Suppressor macrophage treated with lipopolysaccharide for 1 hour (primary cell): ENCODE data around the gene AHRR.
"Not testable (repeated sequence)": the region's sequence is repeated elsewhere in the genome, so short reads cannot be mapped to it uniquely, and the experiment has no call there.

Experiments used
- DNase-seq, 3 donors: peaks; one replicate each; pipeline ENCODE4 v3.0.0-alpha.2; 2020 to 2022

The AHRR gene

DNA sequence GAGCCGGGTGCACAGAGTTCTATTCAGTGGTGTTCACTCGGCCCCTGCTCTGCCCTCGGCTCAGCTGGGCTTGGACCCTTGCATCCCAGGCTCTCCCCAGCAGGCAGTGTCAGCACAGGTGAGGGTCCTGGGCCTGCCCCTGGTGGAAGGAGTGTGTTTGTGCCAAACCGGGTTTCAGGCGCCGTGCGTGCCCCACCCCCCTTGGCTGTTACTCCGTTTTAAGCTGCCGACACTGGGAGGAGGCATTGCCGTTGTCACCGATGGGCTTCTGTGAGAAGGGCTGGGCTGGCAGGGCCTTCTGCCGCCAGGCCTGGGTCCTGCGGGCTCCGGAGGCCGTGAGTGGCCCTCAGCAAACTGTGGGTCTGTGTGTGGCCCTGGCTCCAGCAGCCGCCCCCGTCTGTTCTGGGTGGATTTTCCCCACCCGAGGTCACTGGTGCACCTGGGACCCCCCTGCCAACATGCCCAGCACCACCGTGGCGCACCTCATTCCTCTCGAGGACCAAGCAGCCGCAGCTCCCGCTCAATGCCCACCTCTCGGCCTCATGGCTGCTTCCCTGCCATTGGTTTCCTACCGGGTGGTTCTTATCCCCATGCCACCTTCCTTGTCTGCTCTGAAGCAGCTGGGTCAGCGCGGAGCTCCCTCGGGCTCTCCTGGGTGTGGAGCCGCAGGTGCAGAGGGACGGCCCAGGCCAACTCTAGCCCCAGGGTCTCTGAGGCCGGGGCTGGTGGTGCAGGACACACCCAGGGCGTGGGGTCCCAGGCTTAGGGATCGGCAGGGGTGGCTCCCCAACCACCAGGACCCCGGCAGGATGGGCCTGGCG, 77.2 kb downstream of the AHRR start:
- no peak for DNase-seq

DNA sequence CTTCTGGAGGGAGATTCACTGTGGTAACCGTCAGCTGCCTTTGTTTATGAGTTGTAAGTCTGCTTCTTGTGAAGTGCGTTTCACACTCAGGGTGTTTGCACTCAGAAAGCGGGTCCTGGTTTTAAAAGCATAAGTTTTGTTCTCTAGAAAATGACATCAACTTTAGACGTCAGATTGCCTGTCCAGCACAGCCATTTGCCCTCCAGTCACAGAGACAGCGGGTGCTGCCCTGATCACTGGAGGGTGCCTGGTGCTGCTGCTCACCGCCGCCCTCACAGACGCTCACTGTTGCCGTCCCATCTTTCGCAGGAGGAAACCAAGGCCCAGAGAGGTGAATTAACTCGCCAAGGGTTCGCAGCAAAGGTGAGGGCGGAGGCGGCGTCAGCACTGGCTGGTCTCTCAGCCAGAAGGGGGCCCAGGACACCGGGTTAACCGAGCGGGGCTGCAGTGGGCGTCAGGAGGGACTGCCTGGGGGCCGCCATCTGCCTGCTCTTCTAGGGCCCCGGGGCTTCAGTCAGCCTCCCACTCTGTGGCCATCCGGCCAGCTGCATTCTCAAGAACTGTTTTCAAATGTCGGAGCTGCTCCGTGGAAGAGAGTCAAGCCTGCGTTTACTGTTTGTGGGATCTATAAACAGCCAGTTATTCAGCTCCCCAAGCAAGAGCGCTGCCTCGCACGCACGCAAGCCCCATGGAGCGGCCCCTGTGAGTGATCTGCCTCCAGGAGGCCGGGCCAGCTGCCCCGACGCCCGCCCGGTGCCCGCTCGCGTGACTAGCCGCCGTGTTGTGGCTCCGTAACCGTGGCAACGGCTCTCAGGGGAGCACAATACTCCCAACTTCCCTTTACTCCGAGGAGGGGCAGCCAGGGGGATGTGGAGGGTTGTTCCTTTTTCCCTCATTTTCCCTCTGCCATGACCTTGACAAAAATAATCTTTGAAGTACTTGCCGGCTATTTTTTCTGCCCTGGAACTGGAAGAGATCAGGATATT, 78.1 kb downstream of the AHRR start:
- peak; percentile 91 to 96 (median 95) for DNase-seq

DNA sequence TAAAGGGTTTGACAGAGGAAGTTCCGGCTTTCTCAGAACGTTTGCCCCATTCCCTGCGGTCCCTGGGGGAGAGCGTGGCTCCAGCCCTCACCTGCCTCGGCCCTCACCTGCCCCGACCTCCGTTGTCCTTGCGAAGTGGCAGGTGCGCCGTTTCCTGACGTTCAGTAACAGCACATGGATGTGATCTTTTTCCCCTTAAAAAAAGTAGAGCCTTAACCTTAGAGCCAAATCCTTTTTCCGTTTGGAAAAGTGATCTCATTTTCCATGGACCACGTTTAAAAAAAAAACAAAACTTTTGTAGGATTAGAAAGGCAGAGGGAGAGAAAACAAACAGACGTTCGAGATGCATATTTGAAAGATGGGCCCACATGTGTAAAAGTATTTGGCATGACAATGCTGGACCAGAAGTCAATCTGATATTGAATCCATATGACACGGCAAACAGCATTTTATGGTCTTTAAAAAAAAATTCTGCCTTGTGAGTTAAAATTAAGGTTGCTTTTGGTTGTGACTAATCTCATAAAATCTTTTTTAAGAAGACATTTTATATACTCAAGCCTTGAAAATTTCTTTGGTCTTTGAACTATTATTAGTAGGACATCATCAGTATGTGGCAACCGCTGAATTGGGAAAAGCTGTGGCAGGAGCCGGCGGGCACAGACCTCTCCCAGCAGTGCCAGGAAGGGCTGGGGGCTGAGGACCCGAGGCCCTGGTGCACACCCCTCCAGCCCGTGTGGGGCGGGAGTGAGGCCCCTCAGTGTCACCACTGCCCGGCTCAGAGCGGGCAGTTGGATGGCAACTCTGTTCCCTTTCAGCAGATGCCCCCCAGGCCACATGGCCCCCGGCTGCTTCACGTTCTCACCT, 79.0 kb downstream of the AHRR start:
- peak in 1 of 3 donors; percentile 27 for DNase-seq

DNA sequence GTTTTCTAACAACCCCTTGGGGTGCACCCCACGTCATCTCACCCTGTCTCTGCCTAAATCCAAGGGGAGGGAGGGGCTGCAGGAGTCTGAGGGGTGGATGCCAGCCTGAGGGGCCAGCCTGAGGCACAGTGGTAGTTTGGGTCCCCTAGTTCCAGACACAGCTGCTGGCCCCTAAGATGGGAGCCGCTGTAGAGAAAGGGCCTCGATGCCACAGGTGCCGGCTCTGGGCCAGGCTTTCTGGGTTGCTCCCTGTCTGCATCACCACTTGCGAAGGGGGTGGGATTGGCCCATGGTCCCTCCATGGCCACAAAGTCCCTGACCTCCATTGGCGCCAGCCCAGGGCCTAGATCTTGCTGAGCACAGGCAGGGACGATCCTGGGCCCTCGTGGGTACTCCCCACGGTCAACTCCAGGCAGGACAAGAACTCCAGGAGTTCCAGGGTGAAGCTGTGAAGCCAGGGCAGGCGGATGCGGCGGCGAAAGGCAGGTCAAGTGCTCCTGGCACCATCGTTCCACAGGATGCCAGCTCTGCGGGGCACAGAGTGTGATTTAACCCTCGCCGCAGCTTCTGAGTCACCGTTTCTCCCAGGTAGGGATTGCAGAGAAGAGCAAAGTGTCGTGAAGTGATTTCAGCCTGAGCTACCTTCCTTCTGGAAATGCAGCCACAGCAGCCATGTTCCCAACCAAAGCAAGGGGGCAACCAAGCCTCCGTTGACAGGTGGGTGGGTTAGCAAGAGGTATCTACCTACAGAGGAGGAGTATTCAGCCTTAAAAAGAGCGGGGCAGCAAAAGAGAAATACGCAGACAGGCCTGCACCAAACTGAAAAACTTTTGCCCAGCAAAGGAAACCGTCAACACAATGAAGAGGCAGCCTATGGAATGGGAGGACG, 79.9 kb downstream of the AHRR start:
- DNase-seq = no peak

DNA sequence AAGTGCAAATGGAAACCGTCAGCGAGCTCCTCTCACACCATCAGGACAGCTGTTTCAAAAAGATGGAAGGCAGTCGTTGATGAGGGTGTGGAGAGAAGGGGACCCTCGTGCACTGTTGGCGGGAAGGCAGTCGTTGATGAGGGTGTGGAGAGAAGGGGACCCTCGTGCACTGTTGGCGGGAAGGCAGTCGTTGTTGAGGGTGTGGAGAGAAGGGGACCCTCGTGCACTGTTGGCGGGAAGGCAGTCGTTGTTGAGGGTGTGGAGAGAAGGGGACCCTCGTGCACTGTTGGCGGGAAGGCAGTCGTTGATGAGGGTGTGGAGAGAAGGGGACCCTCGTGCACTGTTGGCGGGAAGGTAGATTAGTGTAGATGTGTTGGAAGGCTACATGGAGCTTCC, 80.7 kb downstream of the AHRR start:
- DNase-seq = not testable (repeated sequence)

DNA sequence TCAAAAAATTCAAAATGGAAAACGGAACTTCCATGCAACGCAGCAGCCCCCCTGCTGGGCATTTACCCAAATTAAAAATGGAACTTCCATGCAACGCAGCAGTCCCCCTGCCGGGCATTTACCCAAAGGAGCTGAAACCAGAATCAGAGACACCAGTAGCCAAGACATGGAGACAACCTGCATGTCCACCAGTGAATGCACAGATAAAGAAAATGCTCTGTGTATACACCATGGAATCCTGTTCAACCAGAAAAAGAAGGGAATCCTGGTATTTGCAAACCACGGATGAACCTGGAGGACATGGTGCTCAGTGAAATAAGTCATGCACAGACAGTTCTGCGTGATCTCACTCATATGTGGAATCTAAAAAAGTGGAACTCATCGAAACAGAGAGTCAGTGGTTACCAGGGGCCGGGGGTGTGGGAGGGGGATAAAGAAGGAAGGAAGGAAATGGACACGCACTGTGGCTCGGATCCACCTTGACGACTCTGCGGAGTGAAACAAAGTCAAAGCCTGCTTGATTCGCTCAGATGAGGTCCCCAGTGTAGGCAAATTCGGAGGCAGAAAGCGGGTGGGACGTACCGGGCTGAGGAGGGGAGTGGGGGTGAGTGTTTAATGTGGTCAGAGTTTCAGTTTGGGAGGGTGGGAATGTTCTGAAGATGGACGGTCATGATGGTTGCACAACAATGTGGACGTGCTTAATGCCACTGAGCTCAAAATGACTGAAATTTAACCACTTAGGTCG, 81.3 kb downstream of the AHRR start:
- DNase-seq = peak; percentile 77 to 82 (median 81)

DNA sequence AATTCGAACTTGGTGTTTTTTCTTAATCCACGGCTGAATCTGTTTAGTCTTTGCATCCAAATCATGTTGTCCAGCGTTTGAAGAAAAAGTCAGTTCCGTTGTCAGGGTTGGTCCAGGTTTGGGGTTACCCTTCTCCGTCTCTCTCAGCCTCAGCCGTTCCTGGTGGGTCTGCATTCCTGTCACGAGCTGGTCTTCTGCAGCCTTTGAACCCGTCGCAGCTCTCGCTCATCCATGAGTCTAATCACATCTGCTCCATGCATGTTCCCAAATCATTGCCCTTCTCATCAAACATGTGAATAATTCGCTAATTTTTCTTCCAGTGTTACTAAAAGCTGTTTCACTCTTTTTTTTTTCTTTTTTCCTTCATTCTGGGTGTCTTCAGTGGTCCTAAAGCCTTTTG, 82.5 kb downstream of the AHRR start:
- DNase-seq = no peak

DNA sequence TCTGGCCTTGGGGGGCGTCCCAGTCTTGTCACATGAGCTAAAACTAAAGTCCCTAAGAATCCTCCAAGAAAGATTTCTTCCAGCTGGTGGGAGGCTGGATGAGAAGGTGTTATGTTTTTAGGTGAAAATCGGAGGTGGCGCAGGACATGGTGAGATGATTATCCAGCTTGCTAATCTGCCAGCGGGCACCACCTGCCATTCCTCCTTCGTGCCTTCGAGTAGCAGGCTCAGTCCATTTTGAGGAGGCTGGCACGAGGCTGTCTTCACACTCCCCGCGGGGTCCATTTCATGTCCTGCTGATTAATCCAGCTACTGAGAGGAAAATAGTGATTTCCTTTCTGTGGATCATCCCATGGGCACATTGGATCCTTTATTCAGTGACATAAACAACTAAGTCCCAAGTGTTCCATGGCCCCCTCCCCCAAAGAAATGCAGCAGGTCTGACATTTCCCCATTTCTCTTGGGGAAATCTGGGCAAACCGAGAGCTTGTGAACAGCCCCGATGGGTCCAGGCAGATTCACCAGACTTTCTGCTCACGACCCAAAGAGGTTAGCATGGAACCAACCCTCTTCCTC, 83.2 kb downstream of the AHRR start:
- no peak for DNase-seq

DNA sequence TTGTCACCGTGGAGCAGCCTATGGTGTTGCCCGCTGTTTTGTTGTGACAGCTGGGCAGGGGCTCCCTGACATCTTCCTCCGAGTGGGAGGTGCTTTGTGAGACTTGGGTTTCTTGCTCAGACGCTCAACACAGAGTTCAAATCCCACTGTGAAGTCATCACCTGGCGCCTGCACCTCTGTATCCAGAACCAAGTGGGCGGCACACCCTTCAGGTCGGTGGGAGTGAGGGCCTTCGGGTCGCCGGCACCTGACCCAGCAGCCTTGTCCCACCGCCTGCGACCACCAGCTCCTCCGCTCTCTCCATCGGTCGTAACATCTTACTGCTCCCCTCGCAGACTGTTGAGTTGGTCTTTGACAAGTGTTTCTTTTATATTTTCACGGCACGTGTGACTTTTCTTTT, 83.9 kb downstream of the AHRR start:
- DNase-seq = no peak

DNA sequence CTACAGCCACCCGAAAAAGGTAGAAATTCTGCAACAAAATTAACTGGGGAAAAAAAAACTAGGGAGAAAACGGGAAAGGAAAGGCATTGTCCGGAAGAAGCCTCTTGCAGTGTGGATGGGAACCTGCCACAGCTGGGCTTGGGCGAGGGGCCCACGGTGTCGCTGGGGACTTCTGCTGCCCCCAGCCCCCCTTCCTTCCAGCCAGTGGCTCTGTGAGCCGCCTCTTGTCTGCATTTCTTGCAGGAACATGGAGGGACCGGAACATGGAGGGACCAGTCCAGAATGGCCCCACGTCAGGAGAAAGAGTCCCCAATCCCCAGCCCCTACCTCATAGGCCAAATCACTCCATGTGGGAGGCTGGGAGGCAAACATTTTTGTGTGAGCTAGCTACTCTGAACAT, 84.5 kb downstream of the AHRR start:
- DNase-seq = no peak

DNA sequence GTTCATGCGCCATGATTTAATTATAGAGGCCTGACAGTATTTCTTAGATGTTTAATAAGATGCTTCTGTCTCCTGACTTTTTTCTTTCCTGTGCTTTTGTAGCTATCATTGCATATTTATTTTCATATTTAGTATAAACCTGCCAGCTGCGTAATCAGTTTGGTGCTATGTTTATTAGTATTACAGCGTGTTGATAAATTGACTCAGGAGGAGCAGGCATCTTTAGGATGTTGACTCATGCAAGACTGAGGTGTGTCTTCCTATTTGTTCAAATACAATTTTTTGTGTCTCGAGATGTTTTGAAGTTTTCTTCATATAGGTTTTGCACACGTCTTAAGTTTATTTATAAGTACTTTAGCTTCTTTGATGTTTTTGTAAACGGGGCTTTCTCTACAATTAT, 85.5 kb downstream of the AHRR start:
- no peak for DNase-seq

DNA sequence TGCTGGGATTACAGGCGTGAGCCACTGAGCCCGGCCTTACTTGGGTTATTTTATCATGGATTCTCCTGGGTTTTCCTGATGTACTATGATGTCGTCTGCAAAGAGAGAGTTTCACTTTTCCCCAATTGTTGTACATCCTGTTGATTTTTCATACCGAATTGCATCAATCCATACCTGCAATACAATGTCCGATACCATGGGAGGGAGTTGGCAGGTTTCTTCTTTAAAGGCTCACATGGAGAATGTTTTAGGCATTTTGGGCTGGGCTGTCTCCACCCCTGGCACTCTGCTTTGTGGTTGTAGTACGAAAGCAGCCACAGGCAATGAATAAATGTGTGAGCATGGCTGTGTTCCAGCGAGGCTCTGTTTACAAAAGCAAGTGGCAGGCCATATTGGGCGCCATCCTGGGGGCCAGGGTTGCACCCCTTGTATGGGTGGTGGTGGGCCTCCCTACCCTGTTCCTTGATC, 86.3 kb downstream of the AHRR start:
- DNase-seq = no peak

DNA sequence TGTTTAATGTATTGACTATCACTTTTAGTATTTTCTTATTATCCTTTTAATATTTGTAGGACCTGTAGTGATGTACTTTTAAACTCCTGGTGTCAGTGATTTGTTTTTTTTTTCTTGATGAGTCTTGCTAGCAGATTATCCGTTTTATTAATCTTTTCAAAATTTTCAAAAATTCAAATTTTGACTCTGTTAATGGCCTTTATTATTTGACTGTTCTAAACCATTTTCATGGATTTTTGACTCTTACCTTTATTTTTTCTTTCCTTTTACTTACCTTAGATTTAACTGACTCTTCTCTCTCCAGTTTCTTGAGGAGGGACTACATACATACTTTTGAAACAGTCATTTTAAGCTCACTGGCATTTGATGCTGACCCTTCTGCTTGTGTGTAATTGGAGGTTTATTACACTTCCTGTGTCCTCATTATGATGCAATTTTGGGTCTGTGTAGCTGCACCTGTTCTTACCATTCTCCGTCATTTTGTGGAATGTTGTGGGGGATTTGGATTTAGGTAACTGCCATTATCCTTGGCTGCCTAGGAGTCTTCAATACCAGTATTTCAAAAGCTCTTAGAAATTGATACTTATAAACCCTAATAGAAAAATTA, 89.5 kb downstream of the AHRR start:
- no peak for DNase-seq

DNA sequence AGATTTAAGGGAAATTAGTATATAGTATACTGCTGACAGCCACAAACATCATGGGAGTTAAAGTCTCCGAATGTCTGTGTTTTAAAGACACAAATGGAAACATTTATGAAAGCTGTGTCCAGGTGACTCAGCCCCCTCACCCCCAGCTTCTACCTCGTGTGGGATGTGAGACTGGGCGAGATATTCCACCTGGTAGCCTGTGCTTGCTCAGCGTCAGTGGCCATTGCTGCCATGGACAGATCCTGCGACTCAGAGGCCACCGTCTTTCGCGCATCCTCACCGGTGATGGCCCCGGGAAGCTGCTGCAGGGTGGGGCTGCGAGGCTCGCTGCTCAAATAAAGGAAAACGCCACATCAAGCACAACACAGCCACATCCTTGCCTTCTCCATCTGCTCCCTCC, 90.2 kb downstream of the AHRR start:
- no peak for DNase-seq

DNA sequence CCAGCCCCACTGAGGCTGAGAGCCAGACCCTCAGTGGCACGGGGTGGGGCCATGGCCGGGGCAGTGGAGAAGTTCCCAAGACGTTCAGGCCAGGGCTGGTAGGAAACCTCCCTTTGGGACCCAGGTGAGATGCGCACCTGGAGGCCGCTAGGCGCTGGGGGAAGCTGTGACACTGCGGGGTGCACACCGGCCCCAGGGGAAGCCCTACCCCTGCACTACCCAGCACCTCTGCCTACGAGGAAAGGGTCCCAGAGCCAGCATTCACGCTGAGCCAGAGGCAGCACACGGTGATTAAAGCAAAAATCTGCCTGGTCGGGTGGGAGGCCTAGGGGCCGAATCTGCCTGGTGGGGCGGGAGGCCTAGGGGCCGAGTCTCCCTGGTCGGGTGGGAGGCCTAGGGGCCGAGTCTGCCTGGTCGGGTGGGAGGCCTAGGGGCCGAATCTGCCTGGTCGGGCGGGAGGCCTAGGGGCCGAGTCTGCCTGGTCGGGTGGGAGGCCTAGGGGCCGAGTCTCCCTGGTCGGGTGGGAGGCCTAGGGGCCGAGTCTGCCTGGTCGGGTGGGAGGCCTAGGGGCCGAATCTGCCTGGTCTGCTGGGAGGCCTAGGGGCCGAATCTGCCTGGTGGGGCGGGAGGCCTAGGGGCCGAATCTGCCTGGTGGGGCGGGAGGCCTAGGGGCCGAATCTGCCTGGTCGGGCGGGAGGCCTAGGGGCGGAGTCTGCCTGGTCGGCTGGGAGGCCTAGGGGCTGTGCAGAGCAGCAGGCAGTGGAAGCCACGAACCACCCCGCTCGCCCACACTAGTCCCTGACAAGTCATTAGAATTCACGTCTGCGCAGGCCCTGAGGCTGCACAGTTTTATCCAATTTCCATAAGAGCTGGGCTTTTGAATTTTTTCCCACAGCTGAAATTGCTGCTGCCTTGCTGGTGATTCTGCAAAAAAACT, 93.7 kb downstream of the AHRR start:
- DNase-seq = not testable (repeated sequence)

DNA sequence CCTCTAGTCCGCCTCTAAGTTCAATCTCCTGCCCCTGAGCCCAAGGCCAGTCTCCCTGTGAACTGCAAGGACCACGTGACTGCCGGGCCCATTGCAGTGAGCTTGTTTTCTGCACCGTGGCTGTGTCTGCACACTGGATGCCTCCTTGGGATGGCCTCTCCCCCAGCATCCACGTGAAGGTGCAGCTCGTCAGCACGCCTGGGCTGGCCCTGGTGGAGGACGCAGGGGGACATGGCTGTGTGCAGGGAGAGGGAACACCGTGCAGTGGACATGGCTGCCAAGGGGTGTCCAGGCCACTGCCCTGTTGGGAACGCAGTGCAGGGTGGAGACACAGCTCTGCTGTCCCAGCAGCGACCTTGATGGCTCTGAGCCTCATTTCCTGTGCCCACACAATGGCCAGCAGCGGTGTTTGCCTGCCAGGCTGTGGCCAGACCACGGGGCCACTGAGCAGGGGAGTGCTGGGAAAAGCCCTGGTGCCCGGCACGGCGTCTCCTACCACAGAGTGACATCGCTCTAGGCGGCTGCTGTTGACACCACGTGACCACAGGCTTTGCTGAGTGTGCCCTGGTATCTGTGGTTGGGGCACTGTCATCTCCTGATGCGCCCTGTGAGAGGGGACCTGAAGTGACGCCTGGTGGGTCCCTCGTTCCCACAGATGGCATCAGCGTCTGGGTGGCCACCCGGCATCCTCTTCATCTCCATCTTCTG, 94.6 kb downstream of the AHRR start:
- DNase-seq = no peak

DNA sequence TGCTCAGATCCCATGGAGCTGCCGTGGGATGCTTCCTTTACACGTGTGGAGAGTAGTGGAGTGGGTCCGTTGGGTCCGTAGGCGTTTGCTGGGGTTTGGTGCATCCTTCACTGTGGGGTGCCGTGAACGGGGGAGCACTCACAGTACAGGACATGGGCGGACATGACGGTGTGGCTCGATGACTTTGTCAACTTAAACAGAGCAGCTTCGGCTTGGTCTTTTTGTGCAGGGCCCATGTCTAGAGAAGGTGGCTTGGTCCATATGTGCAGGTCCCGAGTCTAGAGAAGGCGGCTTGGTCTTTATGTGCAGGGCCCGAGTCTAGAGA, 95.1 kb downstream of the AHRR start:
- no peak for DNase-seq
